Endometrium (tissue), 2 donors: Measurements from ENCODE around the gene TTC3.

Source experiments
- FAIRE-seq: peaks from 2 replicates; lab custom pipeline; 2012; peaks lifted over from hg19 to GRCh38; lab: Jason Lieb, UNC
- donor health status: control.
- donor health status: control.

The TTC3 gene

DNA sequence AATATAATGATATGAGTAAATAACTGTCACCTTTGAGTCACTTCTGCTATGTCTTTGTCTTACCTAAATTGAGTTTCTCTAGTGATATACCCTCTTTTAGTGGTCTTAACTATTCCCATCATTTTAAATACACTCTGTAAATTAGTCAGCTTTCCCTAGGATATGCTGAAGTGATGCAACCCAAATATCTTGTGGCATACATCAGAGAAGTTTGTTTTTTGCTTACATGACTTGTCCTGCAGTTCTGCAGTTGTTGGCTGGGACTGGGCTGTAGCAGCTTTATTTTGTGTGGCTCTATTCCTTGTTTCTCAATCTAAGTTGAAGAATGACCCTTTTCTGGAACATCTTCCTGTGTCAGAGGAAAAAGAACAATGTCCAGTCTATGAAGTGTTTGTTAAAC is 76.4 kb downstream of the TTC3 start:
- no peak for FAIRE-seq

DNA sequence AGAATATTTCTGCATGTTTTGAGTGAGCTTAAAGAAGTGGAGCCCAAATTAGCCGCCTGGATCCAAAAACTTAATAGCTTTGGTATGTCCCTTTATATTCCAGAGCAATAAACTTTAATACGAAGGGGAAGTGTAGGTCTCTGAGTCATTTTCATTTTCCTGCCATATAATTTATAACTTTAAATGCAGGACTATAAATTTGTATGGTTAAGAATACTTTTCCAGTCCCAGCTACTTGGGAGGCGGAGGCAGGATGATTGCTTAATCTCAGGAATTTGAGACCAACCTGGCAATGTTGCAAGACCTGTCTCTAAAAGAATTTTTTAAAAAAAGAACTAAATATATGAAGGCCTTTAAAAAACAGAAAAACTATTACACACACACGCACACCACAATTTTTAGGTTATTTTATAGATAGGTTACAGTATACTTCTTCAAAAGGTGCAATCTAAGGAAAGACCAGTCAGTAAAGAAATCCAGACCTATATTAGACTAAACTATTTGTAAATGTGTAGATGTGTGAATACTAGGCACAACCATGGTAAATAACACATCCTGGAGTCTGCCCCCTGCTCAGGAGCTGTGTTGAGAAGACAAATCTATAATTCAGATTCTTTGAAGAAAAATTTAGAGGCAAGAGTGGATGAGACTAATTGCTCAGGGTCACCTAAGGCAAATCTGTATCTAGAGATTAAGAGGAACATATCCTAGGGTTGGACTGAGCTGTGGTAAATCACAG is 80.3 kb downstream of the TTC3 start:
- FAIRE-seq, result peak; percentile 78

DNA sequence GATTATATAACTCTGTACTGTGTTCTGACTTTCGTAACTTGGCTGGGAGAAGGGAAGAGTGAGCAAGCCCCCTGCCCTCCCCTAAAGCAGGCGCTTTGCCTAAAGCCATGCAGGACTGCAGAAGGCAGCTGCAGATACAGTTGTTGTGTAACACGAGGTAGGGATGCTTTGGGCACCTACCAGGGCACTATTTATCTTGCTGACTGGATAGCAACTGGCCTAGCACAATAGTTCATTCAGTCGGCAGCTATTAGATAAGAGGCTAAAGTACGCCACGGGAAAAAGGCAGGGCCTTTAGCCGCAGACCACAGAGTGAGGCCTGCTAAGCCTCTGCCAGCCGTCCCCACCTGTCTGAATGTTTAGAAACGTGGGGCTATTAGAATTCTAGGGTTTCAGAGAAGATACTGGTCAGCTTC is 80.9 kb downstream of the TTC3 start:
- no peak for FAIRE-seq

DNA sequence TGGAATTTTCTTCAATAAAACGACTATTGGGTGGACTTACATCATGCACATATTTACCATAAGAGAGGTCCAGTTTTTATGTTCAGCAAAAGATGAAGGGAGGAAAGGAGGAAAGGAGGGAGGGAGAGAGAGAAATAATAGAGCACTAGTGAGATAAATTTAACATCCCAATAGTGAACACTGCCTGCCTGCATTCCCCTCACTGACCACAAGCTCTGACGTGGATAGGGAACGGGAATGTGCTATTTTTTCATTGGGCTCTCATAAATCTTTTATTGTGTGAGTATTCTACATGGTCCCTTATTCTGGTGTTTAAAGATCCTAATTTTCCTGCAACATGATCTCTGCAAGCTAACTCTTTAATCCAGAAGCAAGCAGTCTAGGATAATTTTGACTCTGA is 82.1 kb downstream of the TTC3 start:
- no peak for FAIRE-seq

DNA sequence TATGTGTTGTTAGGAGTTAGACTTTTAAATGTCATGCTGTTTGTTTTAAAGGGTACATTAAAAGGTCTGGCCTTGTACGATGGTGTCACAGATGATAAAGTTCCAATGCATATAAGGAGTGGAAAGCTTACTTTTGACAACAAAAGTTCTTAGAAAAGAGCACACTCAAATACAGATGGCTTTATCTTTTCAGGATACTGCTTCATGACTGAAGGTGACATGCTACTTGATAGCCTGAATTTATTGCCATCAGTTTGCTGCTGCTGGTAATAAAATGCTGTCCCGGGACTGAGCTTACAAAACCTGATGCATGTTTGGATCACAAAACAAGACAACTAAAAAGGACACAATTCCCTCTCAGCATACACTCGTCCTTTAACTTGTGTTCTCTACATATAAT is 84.9 kb downstream of the TTC3 start:
- FAIRE-seq, result no peak

DNA sequence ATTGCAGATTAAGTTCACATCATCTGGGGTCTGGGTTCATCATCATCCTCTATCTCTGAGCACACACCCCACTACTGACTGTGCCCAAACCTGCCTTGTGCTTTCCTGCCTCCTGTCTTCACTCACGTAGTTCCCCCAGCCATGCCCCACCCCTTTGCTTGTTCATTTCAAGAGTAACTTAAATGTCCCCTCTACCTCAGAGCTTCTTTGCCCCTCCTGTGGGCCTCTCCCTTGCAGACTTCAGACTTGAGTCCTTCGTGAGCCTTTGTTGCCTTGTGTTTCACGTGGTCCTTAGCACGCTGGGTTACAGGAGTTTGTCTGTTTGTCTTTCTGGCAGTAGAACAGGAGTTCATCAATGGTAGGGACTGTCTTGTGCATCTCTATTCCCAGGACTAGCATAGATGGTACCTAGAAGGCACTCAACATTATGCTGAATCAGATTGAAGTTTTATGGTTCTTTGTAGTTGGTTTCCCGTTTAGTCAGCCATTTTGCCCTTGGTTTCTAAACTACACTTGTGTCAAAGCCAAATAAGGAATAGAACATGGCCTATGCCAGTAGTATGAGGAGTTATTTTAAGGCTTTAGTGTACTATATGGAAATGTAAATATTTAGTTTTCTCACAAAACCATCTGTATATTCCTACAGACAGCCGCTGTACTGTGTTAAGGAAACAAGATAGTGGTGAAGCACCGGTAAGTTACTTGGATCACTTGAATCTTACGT is 86.2 kb downstream of the TTC3 start:
- no peak for FAIRE-seq

DNA sequence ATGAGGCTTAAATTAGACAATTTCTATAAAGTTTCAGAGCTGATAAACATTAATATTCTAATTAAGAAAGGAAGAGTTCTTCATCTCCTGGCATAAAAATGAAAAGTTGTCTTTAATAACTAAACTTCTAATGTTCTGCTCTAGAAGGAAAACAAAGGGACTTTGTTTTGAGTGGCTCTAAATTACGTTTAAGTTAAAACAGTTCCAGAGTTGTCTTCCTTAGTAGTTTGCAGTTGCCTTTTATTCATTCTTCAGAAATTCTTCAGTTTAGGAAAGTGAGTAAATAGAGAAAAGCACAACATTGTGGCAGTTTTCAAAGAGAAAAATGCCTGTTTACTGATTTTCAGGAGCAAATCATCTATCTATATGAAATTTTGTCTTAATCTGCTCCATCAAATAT is 86.9 kb downstream of the TTC3 start:
- no peak for FAIRE-seq

DNA sequence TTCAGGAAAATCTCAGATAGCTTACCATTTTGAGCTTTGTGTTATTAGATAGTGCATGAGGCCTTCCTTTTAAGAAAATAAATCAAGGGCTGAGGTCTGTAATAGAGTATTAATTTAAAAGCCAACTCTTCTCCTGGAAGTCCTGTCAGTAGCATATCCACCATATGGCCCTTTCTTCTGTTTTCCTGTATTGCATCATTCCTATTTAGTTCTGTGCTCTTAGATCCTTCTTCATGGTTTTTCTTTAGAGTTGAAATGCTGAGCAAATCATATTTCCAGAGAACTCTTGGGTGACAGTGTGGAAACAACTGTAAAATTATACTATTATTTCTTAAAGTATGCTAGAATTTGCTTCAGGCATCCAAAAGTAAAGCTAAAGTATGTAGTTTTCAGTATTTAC is 91.7 kb downstream of the TTC3 start:
- FAIRE-seq, result no peak

DNA sequence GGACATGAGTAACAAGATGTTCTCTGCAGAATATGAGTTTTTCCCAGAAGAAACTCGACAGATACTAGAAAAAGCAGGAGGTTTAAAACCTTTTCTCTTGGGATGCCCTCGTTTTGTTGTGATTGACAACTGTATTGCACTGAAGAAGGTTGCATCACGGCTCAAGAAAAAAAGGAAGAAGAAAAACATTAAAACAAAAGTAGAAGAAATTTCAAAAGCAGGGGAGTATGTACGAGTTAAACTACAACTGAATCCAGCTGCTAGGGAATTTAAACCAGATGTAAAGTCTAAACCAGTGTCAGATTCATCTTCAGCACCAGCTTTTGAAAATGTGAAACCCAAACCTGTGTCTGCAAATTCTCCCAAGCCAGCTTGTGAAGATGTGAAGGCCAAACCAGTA is 92.5 kb downstream of the TTC3 start:
- FAIRE-seq, result no peak

DNA sequence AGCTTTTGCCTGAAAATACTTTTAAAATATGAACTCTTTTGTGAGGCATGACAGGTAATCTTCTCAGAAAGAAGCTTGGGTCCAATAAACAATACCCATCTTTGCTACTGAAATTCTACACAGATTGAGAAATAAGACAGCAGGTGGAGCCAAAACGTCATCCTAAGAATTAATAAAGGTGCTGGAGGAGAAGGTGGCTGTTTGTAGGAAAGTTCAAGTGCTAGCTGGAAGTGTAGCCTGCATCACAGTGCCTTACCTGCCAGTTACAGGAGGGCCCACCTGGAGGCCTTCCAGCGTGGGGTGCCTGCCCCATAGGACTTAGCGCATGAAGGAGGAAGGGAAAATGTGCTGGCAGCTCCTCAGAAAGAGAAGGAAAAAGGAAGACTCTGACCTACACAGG is 93.7 kb downstream of the TTC3 start:
- no peak for FAIRE-seq

DNA sequence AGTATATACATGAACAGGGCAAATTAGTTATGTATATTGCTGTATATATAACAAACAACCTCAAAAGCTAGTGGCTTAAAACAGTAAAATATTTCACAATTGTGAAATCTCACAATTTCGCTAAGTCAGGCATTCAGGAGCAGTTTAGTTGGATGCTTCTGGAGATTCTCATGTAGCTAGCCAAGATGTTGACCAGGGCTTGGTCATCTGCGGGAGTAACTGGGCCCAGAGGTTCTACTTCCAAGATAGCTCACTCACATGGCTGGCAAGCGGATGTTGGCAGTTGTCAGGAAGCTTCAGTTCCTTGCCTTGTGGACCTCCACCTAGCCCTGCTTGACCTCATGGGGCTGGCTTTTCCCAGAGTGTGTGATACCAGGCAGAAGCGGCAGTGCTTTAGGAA is 95.6 kb downstream of the TTC3 start:
- FAIRE-seq, result no peak

DNA sequence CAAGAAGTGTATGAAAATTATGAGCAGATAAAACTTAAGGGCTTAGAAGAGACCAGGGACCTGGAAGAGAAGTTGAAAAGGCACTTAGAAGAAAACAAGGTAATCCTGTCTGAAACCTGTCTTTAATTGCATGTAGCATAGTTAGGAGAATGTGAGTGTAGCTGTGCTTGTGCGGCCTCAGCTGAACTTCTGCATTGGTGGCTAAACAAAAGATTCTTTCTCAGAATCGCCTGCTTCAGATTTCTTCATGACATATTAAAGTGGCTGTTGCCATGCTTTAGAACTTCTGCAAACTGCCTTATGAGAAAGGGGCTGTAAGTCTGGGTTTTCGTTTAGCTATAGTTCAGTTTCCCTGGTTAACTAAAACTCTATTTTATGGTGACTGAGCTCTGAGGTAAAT is 99.6 kb downstream of the TTC3 start:
- FAIRE-seq, result no peak

DNA sequence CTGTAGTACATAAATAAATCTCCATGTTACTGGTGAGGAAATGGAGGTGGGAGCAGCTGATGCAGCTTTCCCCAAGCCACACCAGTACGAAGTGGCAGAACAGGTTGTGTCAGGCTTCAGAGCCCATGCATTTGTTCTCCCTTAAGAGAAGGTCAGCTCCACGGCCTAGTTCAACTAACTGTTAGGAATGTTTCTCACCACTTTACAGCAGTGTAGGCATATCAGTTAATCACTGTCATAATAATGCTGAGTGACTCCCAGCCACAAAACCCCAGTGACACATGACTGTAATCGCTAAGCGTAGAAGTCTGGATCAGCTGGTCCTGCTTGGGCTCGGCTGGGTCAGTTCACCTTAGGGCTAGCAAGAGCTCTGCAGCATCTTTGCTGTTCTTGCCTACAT is 103.7 kb downstream of the TTC3 start:
- no peak for FAIRE-seq

DNA sequence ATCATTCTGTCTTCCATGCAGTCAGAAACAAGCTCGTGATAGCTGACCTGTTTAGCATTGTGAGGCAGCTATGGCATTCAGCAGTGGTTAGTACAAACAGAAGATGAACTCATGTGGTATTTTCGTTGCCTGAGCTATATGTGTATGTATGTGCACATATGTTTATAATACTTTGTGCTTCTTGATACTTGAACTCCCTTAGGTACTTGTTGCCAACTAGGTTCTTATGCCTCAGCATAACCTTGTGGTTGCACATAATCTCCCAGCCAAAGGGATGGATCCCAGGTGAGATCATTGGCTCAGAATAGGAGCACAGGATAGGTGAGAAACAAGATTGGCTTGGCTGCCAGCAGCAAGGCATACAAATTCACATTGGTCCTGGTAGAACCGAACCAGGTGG is 108.0 kb downstream of the TTC3 start:
- FAIRE-seq, result no peak

DNA sequence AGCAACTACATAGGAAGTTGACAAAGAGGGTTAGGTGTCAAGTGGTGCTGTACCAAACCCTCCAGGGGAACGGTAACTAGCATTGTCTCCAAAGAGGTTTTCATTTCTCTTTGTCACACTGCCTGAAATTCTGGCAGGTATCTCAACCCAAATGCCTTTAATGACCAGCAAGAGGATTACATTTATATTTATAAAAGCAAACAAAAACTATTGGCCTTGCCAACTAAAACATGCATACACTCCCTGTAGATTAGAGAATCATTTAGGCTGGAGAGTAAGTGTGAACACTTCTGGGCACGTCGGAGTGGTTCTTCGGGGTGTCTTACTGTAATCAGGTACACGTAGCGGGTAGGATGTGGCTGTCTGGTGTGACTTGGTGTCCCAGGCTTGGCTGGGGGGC is 109.2 kb downstream of the TTC3 start:
- FAIRE-seq, result no peak

DNA sequence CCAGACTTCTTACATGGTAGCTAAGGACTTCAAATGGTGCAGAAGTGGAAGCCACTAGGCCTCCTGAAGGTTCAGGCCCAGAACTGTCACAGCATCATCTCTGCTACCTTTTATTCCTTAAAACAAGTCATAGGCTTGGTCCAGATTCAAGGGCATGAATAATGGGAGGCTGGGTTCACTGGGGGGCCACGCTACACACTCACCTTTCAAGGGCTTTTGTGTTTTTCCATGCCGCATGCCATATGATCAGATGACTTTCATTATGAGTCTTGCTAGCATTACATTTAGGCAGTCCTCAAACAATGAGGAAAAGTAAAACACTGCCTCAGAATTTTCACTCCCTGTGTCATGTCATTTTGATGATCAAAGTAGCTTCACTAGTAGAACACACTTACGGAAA is 110.7 kb downstream of the TTC3 start:
- no peak for FAIRE-seq

DNA sequence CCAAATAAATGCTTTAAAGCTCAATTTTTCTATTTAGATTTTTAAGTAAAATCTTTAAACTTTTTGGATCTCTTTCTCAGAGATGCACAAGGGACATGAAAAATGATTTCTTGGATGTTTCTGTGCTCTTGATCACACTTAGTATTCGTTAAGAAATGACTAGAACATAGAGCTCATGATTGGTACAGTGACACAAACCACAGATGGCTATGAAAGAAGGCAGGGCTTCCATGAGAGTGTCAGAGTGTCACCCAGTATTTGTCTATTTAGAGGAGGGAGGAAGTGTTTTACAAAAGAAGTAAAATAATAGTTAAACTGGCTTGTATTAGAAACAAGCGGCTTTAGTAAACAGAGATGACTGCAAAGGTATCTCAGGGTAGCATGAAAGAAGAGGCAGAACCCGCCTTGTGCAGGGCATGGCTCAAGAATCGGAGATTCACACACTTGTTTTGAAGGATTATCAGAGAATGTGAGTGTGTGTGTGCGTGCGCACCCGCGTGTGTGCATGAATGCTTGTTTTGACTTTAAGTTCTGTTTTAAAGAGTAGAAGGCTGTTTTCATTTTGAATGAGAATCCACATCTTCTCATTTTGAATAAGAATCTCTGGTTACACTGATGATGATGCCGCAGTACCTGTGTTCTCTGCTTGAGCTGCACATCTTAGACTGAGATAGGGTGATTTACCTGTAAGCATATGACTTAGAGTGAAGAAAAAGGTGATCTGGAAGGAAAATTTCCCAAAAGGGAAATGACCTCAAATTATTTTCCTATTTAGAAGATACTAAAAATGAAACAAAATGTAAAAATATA is 111.9 kb downstream of the TTC3 start:
- FAIRE-seq, result no peak

DNA sequence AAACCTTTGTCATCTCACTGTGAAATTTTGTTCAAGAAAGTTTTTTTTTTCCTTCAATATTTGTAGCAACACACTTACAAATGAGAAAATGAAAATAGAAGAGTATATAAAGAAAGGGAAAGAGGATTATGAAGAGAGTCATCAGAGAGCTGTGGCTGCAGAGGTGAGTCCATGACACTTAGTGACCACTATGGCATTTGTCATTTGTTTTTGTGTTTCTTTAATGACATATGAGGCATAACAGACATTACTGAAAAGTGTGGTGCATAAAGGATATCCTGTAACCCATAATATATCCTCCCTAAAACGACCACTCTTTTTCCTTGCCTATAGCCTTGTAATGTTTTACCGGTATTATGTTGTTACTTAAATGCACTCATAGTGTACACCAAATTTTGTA is 113.9 kb downstream of the TTC3 start:
- FAIRE-seq, result no peak

DNA sequence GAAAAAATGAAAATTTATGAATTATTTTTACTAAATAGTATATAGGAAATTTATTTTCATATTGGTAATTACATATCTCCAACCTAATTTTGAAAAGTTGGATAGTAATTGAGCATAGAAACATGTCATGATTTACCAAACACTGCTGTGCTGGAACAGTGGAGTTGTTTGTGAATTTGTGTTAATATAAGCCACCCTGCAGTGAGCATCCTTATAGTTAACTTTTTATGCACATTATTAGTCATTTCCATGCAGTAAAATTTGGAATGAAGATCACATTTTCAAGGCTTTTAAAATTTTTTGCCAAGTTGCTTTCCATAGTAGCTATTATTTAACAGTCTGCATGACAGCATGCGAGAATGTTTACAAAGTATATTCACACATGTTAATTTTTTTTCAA is 115.8 kb downstream of the TTC3 start:
- FAIRE-seq, result no peak

DNA sequence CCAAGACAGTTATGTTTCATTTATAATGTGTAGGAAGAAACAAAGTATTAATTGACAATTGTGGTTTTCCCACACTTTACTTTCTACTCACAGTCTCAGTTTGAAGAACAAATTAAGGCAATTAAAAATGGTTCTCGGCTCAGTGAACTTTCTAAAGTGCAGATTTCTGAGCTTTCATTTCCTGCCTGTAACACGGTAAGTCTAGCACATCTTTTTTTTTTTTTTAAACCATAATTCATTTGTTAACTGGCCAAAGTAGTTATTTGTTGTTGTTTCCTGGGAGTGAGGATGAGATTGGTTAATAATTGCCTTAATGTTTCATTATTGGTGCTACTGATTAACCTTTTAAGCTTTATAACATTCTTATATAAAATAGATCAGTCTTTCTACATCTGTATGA is 119.0 kb downstream of the TTC3 start:
- no peak for FAIRE-seq

DNA sequence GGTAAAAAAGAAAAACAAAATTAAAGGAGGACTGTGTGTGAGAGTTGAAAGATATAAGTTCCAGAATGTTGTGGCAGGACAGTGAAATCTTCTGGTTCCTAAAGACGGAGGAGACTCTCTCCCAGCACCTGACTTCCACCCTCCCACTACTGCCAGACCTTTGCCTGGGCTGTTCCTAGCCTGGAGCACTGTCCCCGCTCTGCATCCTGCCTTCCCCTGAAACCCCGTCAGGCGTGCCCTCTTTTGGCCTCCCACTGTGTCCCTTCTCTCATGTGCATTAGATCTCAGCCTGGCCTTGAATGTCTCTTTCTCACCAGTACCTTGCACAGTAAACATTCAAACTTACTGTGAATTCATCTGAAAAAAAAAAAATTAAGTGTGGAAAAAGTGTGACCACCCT is 120.0 kb downstream of the TTC3 start:
- no peak for FAIRE-seq

DNA sequence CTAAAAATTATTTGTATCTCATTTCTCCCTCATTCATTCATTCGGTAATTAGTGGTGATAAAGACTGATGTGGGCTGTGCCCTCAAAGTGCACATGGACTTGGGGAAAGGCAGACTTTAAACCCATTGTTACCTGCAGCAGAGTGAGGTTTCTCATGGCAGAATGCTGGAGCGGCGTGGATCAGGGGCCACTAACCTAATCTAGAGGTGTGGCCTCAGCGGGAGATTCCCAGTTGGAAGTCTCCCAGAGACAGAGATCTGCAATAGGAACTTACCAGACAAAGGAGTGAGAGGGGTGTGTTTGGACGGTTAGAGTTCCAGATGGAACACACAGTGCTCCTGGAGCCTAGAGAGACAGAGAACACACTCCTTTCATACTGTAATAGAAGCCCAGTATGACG is 120.6 kb downstream of the TTC3 start:
- no peak for FAIRE-seq

DNA sequence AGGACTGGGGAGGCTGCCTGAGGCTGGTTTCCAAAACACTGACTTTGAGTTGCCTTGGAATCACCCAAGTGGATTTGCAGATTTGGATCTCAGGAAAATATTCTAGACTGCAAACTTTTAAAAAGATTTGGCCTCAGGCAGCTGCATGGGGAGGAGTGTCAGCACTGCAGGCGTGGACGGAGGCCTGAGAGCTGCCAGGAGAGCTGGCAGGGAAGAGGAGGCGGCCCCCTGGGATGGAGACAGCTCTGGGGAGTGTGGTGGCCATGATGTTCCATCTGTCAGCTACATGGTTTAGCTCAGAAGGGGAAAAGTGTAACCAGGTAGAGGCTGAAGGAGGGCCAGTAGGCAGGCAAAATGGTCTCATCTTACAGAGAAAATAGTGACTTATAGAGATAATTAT is 122.0 kb downstream of the TTC3 start:
- no peak for FAIRE-seq
